Left ventricle myocardium superior (tissue), 1 donor: ENCODE results near the gene RAB17. TPM values are rescaled to one million over a fixed set of nuclear protein-coding genes. Genes with fewer than 3 reads are reported as not detected.
"Not testable (repeated sequence)": the region's sequence is repeated elsewhere in the genome, so short reads cannot be mapped to it uniquely, and the experiment has no call there.

Source experiments
- ATAC-seq: fragments of 200-7000 bp; cut with Tn5 transposase; one replicate; pipeline ENCODE4 v1.9.1; 2020; ENCODE audit warnings: mild to moderate bottlenecking, moderate library complexity
- DNase-seq: peaks from one replicate; pipeline ENCODE4 v3.0.0-alpha.2; 2020
- intact Hi-C: fragments of 100-400 bp; cut with micrococcal nuclease; formaldehyde crosslinking; loops from one replicate; pipeline ENCODE4 v1.11.0; 2022
- total RNA-seq: library from RNA; stranded (reverse); fragmentation: NEBNext Ultra II Directional; extraction: Animal tissue kit (Norgen Biotek cat#: 25700); gene quantifications from one replicate; pipeline ENCODE4 v1.2.1, GENCODE V29; 2021
- donor health status: DM: no; HTN: yes; CAD: no; lungs with severe emphysema.

RAB17 gene
- total RNA-seq, 1 donor from 2014 or later, result 3.2 TPM

- intact Hi-C loops, result no loop called here
- ATAC-seq, result peak; percentile 38
- peak; percentile 56 for DNase-seq
Measured at GRCh38 chr2:237626813-237627440, 36.4 kb upstream of the RAB17 start.

- ATAC-seq, result no peak
- intact Hi-C loops, result no loop called here
Measured at GRCh38 chr2:237625777-237626176, 35.2 kb upstream of the RAB17 start.

GRCh38 chr2:237625216-237625705, 34.7 kb upstream of the RAB17 start:
- peak; percentile 12 for ATAC-seq
- DNase-seq, result peak; percentile 40
- intact Hi-C loops, result no loop called here

More at GRCh38 chr2:237625777-237626176, 35.2 kb upstream of the RAB17 start:
- DNase-seq, result no peak

GRCh38 chr2:237624565-237624964, 34.0 kb upstream of the RAB17 start:
- intact Hi-C loops, result no loop called here
- ATAC-seq (no peak), DNase-seq (no peak)

GRCh38 chr2:237623428-237624403, 33.2 kb upstream of the RAB17 start:
- DNase-seq, result no peak
- intact Hi-C loops, result no loop called here
- ATAC-seq, result no peak

- intact Hi-C loops, result no loop called here
- no peak for DNase-seq
- no peak for ATAC-seq
Measured at GRCh38 chr2:237618449-237618848, 27.9 kb upstream of the RAB17 start.

- no peak for ATAC-seq
- intact Hi-C loops, result no loop called here
- DNase-seq, result no peak
Measured at GRCh38 chr2:237617587-237617982, 27.1 kb upstream of the RAB17 start.

GRCh38 chr2:237616734-237617586, 26.4 kb upstream of the RAB17 start:
- ATAC-seq, result peak; percentile 90
- intact Hi-C loops, result no loop called here
- no peak for DNase-seq

- intact Hi-C loops, result no loop called here
- DNase-seq (no peak), ATAC-seq (peak; percentile 21)
Measured at GRCh38 chr2:237616373-237616733, 25.8 kb upstream of the RAB17 start.

- DNase-seq (no peak), ATAC-seq (peak; percentile 15)
- intact Hi-C loops, result no loop called here
Measured at GRCh38 chr2:237615631-237616249, 25.2 kb upstream of the RAB17 start.

- intact Hi-C loops, result no loop called here
- ATAC-seq (no peak), DNase-seq (no peak)
Measured at GRCh38 chr2:237614151-237614720, 23.7 kb upstream of the RAB17 start.

- no peak for DNase-seq
- intact Hi-C loops, result no loop called here
- ATAC-seq, result no peak
Measured at GRCh38 chr2:237613679-237614078, 23.1 kb upstream of the RAB17 start.

- ATAC-seq (no peak), DNase-seq (no peak)
- intact Hi-C loops, result no loop called here
Measured at GRCh38 chr2:237612527-237613357, 22.2 kb upstream of the RAB17 start.

- not testable (repeated sequence) for ATAC-seq, DNase-seq
- intact Hi-C loops, result loop anchor here (10.0 kb wide), 1 partner anchor 68 kb away; no protein-coding TSS in a partner anchor
Measured at GRCh38 chr2:237606522-237606921, 16.0 kb upstream of the RAB17 start.

- intact Hi-C loops, result loop anchor here (10.0 kb wide), 1 partner anchor 70 kb away; no protein-coding TSS in a partner anchor
- ATAC-seq (no peak), DNase-seq (no peak)
Measured at GRCh38 chr2:237604960-237605359, 14.4 kb upstream of the RAB17 start.

GRCh38 chr2:237604391-237604790, 13.9 kb upstream of the RAB17 start:
- intact Hi-C loops, result loop anchor here (10.0 kb wide), 1 partner anchor 70 kb away; no protein-coding TSS in a partner anchor
- no peak for DNase-seq
- ATAC-seq, result no peak

GRCh38 chr2:237603718-237604362, 13.3 kb upstream of the RAB17 start:
- DNase-seq, result no peak
- no peak for ATAC-seq
- intact Hi-C loops, result loop anchor here (10.0 kb wide), 1 partner anchor 71 kb away; no protein-coding TSS in a partner anchor
